K562 (cell line): ENCODE data around the gene NDUFAB1. TPM values are rescaled to one million over a fixed set of nuclear protein-coding genes. Genes with fewer than 3 reads are reported as not detected.

ENCODE experiments used
- BRD9 ChIP-seq: fragments of 450-650 bp; IDR thresholded peaks from 2 replicates; pipeline ENCODE4 v1.6.1; 2018; ENCODE audit warnings: low read depth; ENCODE audit not compliant: partially characterized antibody
- CEBPZ ChIP-seq: fragments of 150-350 bp; IDR thresholded peaks from 2 replicates; pipeline ENCODE4 v1.6.1; 2014; ENCODE audit warnings: low read depth, mild to moderate bottlenecking, low read length, borderline replicate concordance
- CHD1 ChIP-seq: fragments of 200-600 bp; sonication (generic); IDR thresholded peaks from one replicate; pipeline ENCODE4 v1.6.1; 2012; ENCODE audit warnings: mild to moderate bottlenecking, moderate library complexity, low read length, inconsistent platforms
- ILK ChIP-seq: fragments of 450-650 bp; IDR thresholded peaks from 2 replicates; pipeline ENCODE4 v1.6.1; 2016; ENCODE audit warnings: missing genetic modification characterization, low read depth, mild to moderate bottlenecking, missing compliant biosample characterization, moderate library complexity, borderline replicate concordance
- LCOR ChIP-seq: sonication (generic); formaldehyde crosslinking; IDR thresholded peaks from 2 replicates; pipeline ENCODE4 v1.8.0; 2022; ENCODE audit warnings: mild to moderate bottlenecking, missing genetic modification reagents
- MEIS2 ChIP-seq: fragments of 450-650 bp; IDR thresholded peaks from 2 replicates; pipeline ENCODE4 v1.6.1; 2014; ENCODE audit warnings: mild to moderate bottlenecking; ENCODE audit not compliant: partially characterized antibody
- MLLT1 ChIP-seq, 2 experiments: fragments of 450-650 bp; IDR thresholded peaks; 2 replicates each; pipeline ENCODE4 v1.6.1; 2016
- NONO ChIP-seq, 2 experiments: fragments of 200-400 bp in 1 of 2; fragments of 450-650 bp in 1 of 2; formaldehyde crosslinking in 1 of 2; IDR thresholded peaks; 2 replicates each; pipeline ENCODE4 v1.6.1; 2017; ENCODE audit warnings: low read depth in 2 of 2, mild to moderate bottlenecking in 2 of 2, moderate library complexity in 2 of 2, low read length in 1 of 2
- NRF1 ChIP-seq, 2 experiments: fragments of 450-650 bp; IDR thresholded peaks in 1 of 2; conservative IDR thresholded peaks in 1 of 2; 2 replicates each; pipeline ENCODE4 v1.6.1; 2014; ENCODE audit warnings: mild to moderate bottlenecking in 2 of 2
- POLR2B ChIP-seq: fragments of 450-650 bp; IDR thresholded peaks from 2 replicates; pipeline ENCODE4 v1.6.1; 2018; ENCODE audit warnings: low read depth; ENCODE audit not compliant: partially characterized antibody
- POLR3G ChIP-seq: IDR thresholded peaks from 2 replicates; pipeline ENCODE4 v1.6.1; 2011; ENCODE audit not compliant: insufficient read length, insufficient replicate concordance; ENCODE audit errors: extremely low read depth
- RHOXF2B ChIP-seq: fragments of 250-450 bp; sonication (Bioruptor Pico); conservative IDR thresholded peaks from 2 replicates; pipeline ENCODE4 v1.5.1; 2021
- SIX5 ChIP-seq, 2 experiments: IDR thresholded peaks; 2 replicates each; pipeline ENCODE4 v1.6.1; 2011; ENCODE audit warnings: low read length in 2 of 2, borderline replicate concordance in 1 of 2, low read depth in 1 of 2, mild to moderate bottlenecking in 1 of 2, moderate library complexity in 1 of 2; ENCODE audit not compliant: insufficient read depth in 1 of 2
- XRCC5 ChIP-seq: fragments of 200-400 bp; formaldehyde crosslinking; IDR thresholded peaks from 2 replicates; pipeline ENCODE4 v1.6.1; 2017; ENCODE audit warnings: low read depth, mild to moderate bottlenecking, low read length
- ZFP36 ChIP-seq: fragments of 150-350 bp; IDR thresholded peaks from 2 replicates; pipeline ENCODE4 v1.6.1; 2018; ENCODE audit warnings: low read length, low read depth; ENCODE audit not compliant: partially characterized antibody
- polyA plus RNA-seq, 8 experiments: library from polyadenylated mRNA; depleted of rRNA in 4 of 8; stranded (reverse) in 5 of 8; unstranded in 3 of 8; fragments of >200 nt; fragmentation: Nextera tagmentation in 2 of 8; fragmentation: Illumina TruSeq in 1 of 8; extraction: Ambion mirVana in 2 of 8; extraction: Trizol in 1 of 8; gene quantifications; 2 replicates each; pipeline versions ENCODE4 v1.2.1 to v1.2.3, GENCODE V29; 2011 to 2014; ENCODE audit warnings: inconsistent platforms in 1 of 8, missing spikeins in 1 of 8
- total RNA-seq, 7 experiments: library from RNA; depleted of rRNA in 6 of 7; stranded (reverse); fragments of >200 nt in 6 of 7; fragmentation: Illumina TruSeq in 2 of 7; extraction: Trizol in 2 of 7; gene quantifications; 2 replicates each; pipeline versions ENCODE4 v1.2.1 to v1.2.3, GENCODE V29; 2011 to 2021; ENCODE audit warnings: low replicate concordance in 1 of 7
- TF ChIP-seq, protein P1 (sequence below): fragments of 250-450 bp; sonication (Bioruptor Pico); IDR thresholded peaks from 2 replicates; pipeline ENCODE4 v1.5.0; 2021; ENCODE audit warnings: mild to moderate bottlenecking, borderline replicate concordance
- TF ChIP-seq, protein P2 (sequence below): sonication (generic); formaldehyde crosslinking; IDR thresholded peaks from 2 replicates; pipeline ENCODE4 v1.8.1; 2023; ENCODE audit warnings: mild to moderate bottlenecking, missing genetic modification reagents, moderate library complexity

The NDUFAB1 gene
- total and polyA plus RNA-seq, 9 of the 15 experiments (the other 6 are each of a cell fraction or from before 2014, with no cell fraction given), result 123 to 481 (median 238) TPM

- TF ChIP-seq CHD1 (peak; percentile 35), ZFP36 (peak; percentile 24), MLLT1 (IDR thresholded peaks at IDR 0.05) (peak in 1 of 2 experiments; percentile 100; a peak in 2 of 4 replicates), POLR2B (peak; percentile 70), NONO (IDR thresholded peaks at IDR 0.05; ENCODE audit: low read depth in 2 of 2, low read length in 1 of 2) (peak in 1 of 2 experiments; percentile 38; a peak in 1 of 4 replicates), SIX5 (IDR thresholded peaks at IDR 0.05; ENCODE audit: borderline replicate concordance in 1 of 2, insufficient read depth in 1 of 2, low read depth in 1 of 2, low read length in 2 of 2) (peak; percentile 44 to 56; a peak in 2 of 4 replicates), BRD9 (no peak), RHOXF2B (CRISPR knock-in tag) (no peak), NRF1 (conservative IDR thresholded peaks at IDR 0.05 in 1 of 2, IDR thresholded peaks at IDR 0.05 in 1 of 2) (peak; percentile 98), LCOR (CRISPR knock-in tag) (0 out of 2 replicates have a peak, but pooled peaks have one; percentile 49), XRCC5 (peak; percentile 97), MEIS2 (peak; percentile 84), ILK (tag) (no peak), POLR3G (no peak), CEBPZ (no peak)
- TF ChIP-seq, protein P1, sequence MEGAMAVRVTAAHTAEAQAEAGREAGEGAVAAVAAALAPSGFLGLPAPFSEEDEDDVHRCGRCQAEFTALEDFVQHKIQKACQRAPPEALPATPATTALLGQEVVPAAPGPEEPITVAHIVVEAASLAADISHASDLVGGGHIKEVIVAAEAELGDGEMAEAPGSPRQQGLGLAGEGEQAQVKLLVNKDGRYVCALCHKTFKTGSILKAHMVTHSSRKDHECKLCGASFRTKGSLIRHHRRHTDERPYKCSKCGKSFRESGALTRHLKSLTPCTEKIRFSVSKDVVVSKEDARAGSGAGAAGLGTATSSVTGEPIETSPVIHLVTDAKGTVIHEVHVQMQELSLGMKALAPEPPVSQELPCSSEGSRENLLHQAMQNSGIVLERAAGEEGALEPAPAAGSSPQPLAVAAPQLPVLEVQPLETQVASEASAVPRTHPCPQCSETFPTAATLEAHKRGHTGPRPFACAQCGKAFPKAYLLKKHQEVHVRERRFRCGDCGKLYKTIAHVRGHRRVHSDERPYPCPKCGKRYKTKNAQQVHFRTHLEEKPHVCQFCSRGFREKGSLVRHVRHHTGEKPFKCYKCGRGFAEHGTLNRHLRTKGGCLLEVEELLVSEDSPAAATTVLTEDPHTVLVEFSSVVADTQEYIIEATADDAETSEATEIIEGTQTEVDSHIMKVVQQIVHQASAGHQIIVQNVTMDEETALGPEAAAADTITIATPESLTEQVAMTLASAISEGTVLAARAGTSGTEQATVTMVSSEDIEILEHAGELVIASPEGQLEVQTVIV (CRISPR knock-in tag), result no peak
- TF ChIP-seq, protein P2, sequence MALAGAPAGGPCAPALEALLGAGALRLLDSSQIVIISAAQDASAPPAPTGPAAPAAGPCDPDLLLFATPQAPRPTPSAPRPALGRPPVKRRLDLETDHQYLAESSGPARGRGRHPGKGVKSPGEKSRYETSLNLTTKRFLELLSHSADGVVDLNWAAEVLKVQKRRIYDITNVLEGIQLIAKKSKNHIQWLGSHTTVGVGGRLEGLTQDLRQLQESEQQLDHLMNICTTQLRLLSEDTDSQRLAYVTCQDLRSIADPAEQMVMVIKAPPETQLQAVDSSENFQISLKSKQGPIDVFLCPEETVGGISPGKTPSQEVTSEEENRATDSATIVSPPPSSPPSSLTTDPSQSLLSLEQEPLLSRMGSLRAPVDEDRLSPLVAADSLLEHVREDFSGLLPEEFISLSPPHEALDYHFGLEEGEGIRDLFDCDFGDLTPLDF (CRISPR knock-in tag), result 0 out of 2 replicates have a peak, but pooled peaks have one; percentile 65
Measured at GRCh38 chr16:23640931-23641765, 45.0 kb upstream of the NDUFAB1 start, which contains the start of the genes DCTN5 and PALB2 (continued).
